ENCODE results near the gene IL1RL1.

Gene IL1RL1

DNA sequence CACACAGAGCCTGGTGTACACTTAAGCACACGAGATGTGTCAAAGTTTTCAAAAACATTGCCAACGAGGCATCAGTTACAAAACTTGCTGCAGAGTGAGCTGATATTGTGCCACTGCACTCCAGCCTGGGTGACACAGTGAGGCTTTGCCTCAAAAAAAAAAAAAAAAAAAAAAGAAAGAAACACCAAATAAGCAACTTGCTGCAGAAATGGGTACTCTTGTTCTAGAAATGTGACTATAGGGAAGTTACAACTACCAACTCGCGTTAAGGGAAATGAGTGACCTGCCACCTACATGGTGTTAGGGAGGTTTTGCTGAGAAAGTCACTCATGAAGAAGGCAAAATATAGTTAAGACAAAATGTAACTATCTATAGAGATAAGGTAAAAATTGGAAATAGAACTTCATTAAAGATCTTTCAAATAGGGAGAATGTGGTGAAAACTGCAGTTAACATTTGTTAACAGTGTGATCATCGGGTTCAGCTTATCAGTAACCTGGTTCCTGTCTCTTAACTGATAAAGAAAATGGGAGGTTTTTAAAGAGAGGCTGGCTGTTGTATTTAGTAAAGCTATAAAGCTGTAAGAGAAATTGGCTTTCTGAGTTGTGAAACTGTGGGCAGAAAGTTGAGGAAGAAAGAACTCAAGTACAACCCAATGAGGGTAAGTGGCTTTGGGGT lies at the start of gene IL1RL1:
IL1RL1 (plus strand) TSS at position 600 of the 677 bp plus-strand sequence. CDS start 26,702 bp downstream, outside the sequence.
- no peak for DNase-seq

DNA sequence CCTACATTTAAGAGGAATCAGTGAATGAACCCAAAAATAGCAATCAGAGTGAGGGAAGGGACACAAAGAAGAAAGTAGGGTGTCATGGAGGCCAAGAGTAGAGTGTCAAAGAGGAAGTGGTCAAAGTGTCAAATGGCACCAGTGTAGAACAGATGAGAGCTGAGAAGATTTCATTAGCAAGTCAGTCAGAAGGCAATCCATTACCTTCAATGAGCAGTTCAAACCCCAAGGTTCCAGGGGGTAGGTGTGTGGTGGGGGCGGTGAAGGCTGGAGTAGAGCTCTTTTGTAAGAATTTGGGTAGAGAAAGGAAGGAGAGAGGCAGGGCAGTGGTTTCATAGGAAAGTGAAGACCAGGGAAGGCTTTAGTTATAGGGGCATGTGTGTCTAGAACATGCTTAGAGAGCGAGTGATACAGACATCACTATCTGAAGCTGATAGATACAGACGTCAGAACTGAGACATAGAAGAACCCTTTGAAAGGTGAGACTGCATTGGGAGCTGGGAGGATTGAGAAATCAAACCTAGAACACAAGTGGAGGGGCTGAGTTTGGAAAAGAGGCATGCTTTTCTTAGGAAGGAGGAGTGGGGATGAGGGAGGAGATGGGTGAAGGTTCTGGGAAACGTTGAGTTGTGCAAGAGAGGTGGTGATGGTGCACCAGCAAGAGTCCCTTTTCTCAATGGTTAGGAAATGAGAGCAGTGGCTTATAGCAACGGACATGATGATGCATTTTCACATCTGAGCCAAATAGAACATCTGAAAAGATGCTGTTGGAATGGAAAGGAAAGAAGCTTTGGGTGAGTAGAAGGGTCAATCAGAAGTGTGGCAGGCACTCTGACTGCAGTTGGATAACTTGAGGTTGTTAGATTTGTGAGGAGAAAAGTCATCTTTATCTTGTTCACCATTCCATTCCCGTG lies 48.9 kb upstream of the IL1RL1 start:
- DNase-seq = no peak

GRCh38 chr2:102264952-102265351 lies 46.4 kb upstream of the IL1RL1 start:
- DNase-seq = no peak

DNA sequence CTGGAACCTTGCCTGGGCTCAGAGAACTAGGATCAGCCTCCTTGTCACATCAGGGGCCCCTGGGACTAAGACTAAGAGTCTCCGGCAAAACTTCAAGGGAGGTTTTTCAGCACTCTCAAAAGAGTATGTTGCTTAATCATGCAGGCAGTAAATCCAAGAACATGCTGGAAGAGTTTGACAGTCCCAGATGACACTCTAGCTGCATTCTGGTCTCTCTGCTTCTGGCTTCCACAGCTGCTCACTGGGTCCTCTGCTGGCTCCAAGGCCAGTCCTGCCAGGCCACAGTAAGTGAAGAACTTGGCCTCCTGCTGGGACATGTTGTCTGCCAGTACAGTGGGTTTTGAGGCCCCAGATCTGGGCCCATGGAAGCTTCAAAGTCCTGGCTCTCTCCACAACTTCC lies 45.2 kb upstream of the IL1RL1 start:
- DNase-seq = no peak

DNA sequence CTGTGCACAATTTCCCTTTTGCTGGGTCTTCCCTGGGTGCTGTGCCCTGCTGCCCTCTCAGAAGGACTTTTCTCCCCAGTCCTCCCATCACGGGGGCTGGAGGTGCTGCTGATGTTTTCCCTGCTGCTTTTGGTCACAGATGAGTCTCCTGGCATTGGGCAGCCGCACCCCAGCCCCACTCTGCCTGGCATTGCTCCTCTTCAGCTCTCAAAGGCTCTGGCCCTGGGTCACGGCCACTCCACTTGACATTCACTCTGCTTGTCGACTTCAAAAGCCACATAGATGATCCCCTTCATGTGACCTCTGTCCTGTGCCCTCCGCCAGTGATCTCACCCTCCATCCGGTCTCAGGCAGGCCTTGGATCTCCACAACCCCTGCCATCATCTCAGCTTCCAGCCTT lies 43.6 kb upstream of the IL1RL1 start:
- no peak for DNase-seq

DNA sequence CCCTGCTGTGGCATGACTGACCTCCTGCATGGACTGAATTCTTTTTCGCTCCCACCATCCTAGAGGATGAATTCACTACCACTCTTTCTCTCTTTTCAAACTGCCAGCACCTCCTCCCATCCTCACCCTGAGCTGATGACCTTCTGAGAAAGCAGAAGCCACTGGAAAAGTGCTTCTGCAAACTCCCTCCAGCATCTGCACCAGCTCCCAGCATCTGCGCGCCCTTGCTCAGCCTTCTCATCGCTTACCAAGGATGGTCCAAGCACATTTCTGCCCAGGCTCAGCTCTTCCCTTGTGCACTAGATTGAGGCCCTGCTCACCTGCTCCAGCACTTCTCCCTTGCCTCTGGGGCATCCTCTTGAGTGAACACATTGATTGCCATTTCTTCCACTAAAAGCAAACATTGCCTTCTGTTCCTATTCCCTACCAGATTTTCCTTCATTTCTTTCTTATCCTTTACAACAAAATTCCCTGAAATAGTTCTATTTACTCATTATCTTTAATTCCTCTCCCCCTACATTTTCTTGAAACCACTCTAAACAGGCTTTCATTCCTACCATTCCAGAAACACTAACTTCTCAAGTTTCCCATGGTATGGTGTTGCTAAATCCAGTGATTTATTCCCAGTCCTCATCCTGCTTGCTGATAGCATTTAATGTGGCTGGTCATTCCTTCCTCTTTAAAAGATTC lies 42.7 kb upstream of the IL1RL1 start:
- DNase-seq = no peak

DNA sequence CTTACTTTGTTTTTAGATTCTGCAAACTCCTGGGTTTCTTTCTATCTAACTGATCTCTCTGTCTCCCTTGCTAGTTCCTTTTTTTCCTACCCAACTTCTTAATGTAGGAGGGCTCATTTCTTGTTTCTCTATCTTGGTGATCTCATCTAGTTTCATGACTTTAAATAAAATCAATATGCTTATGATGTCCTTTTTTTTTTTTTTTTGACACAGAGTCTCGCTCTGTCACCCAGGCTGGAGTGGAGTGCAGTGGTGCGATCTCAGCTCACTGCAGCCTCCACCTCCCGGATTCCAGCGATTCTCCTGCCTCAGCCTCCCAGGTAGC lies 42.2 kb upstream of the IL1RL1 start:
- no peak for DNase-seq

- DNase-seq = no peak
These were observed 39.5 kb upstream of the IL1RL1 start for GRCh38 chr2:102271844-102272243.

GRCh38 chr2:102273619-102274211 lies 37.6 kb upstream of the IL1RL1 start:
- DNase-seq = no peak

DNA sequence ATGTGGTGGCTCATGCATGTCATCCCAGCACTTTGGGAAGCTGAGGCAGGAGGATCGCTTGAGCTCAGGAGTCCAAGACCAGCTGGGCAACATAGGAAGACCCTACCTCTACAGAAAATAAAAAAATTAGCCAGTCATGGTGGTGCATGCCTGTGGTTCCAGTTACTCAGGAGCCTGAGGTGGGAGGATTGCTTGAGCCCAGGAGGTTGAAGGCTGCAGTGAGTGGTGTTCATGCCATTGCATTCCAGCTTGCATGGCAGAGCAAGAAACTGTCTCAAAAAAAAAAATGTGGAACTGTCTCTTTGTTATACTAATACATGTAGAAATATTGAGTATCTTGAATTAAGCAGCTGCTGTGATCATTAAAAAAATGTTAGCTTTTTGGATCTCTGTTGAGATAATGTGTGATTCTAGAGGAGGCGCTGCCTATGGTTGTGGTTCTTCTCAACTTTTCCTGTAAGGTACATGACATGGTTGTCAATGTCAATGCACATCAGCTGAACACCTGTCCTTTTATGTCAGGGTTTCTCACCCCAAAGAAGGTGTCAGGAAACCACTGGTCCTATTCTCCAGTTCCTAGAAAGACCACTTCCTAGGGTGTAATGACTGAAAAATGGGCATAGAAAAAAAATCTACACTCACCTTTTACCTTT lies 34.7 kb upstream of the IL1RL1 start:
- DNase-seq = no peak

GRCh38 chr2:102277202-102277700 lies 34.1 kb upstream of the IL1RL1 start:
- no peak for DNase-seq

DNA sequence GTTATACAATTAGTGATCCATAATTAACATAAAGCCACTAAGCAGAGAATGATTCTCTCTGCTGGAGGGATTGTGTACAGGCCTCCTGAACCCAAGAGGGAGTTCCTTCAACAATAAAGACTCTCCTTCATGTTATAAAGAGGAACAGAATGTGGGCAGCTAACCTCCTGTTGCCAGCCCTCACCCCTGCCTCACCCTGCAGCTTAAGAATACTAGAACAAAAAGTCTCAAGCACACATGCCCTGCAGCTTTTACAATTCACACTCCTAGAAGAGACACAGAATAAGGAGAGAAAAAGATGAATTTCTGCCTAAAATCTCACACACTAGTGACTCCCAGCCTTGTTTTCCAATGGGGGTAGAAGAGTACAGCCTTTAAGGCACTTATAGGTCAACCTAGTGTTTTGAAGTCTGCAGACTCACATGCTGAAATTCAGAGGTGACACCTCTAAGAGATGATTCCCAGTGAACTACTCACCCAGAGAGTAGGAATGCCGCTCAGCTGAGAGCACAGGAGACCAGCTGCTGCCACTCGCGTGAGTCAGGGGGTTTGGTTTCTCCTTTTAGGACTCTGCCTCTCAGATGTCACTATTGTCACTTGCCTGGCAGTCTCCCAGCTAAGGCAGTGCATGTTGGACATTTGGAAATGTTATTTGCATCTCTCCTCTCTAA lies 32.5 kb upstream of the IL1RL1 start:
- DNase-seq = no peak

- DNase-seq = no peak
These were observed 32.0 kb upstream of the IL1RL1 start for GRCh38 chr2:102279391-102279735.

DNA sequence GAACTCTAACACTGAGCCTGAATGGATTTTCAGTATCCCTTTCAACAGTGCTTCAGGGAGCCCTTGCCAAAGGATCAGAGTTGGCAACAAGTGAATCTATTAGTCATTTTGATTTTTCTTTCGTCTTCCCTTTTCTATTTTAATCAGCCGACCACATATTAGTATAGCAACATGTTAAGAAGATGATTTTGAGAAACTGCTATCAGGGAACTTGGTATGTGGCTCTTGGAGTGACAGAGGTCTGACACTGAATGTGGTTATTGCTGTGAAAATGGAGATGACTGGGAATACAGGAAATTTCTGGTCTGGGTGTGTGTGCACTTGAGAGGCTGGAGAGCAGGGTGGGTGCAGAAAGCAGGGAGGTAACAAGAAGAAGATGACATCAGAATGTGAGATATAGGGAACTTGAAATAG lies 28.7 kb upstream of the IL1RL1 start:
- no peak for DNase-seq

DNA sequence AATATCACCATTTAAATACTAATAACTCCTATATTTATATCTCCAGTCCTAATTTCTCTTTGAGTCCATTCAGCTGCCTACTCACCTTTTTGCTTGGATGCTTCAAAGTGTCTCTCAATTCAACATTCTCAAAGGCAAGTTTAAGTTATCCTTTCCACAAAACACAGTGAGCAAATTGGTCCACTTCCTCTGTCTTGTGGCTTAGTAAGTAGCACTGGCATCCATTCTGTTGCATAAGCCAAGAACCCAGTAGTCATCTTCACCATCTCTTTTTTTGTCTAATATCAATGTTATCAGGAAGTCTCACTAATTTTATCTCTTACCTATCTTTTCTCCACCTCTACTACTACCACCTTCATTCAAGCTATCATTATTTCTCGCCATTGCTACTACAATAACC lies 27.4 kb upstream of the IL1RL1 start:
- DNase-seq = no peak

DNA sequence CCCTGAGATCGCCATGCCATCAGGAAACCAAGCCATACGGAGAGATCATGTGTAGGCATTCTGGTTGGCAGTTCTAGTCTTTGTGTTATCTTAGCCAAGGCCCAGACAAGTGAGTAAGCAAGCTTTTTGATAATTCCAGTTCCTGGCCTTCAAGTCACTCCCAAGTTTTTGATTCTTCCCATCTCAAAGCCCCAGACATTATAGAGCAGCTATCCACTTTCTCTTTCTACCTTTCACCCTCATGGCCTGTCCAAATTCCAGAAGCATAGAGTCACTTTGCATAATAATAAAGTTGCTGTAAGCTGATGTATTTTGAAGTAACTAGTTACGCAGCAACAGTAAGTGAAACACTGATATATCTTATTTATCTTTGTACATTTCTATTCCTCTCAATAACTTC lies 26.8 kb upstream of the IL1RL1 start:
- no peak for DNase-seq

DNA sequence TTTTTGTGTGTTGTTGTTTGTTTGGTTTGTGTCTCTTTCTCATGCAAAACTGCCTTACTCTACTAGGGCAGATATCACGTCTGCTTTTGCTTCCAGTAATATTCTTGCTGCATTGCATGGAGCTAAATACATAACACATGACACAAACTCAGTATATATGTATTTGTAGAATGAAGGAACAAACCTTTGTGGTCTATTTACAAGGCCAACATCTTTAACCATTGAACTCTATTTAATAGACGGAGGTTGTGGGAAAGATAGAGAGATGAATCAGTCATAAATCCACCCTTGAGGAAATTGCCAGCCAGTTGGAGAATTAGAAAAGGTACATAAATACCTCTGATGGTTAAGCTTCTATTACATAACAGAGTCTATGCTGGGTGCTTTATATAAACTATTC lies 26.0 kb upstream of the IL1RL1 start:
- no peak for DNase-seq

DNA sequence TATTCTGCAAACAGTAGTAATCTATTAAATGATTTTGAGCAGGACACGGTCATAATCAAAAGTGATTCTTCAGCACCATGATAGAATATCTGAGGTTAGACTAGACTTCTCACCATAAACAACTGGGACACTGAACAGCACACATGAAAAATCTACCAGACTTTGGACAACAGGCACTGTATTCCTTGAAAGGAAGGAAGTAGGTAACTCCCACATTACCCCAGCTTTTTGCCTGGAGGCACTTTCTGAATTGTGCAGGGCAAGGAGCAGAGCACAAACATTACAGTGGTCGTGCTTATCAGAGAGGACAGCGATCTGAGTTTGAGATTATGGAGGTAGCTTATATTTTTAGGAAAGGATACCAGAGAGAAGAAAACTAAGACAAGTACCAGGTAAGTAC lies 25.3 kb upstream of the IL1RL1 start:
- no peak for DNase-seq

DNA sequence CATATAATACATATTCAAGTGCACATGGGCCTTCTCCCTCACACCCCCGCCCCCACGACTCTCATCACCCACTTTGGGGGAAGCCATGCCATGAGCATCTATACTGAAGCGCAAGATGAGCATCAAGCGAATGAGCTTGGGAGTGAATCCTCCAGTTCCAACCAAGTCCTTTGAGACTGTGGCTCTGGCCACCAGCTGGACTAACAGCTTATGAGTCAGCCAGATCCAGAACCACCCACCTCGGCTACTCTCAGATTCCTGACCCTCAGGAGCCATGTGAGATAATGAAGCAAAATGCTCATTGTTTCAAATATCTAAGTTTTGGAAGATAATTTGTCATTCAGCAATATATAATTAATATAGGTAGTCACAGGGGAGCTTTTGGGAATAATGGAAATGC lies 22.2 kb upstream of the IL1RL1 start:
- DNase-seq = no peak

DNA sequence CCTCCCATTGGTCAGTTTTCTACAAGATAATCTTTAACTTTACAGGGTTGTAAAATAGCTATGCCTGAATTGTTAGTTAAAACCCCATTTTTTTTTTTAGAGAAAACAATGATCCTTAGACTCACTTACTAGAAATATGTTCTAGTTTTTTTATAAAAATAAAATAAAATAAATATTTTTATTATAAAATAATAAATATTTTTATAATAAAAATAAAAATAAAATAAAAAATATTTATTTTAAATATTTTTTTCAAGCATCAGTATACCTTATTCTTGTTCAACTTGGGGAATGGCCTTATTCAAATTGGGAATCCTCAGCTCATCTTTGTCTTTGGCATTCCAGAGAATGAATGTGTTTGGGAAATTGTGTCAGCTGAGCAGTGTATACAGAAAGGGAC lies 20.8 kb upstream of the IL1RL1 start:
- no peak for DNase-seq

DNA sequence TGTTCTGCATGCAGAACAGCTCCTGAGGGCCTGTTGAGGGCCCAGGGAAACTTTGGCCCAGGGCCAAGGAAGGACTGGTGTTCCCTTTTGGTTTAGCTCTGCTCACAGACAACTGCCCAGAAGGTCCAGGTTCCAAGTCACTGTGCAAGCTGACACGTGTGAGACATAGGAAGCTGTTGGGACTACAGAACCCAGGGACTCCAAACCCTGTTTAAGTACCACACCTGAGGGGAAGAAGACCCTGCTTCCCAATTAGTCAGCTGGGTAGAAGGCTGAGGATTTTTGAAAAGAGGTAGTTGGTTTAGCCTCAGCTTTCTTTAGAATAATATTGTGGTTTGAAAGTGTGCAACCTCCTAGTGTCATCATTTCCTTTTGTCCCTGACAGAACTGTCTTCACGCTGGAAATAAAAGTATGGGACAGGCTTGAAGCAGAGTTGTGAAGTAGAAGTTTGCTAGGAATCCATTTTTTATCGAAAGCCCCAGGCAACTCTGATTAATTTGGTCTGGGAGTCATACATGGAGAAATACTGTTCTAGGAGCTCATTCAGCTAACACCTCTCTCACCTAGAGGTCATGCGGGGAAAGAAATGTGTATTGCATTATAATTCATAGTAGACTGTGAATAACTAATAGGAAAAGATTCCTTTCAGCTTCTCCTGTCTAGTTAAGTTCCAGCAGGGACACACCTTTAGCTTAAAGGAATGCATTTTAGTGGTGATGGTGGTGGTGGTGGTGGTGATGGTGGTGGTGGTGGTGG lies 19.9 kb upstream of the IL1RL1 start:
- no peak for DNase-seq

Data from activated CD4-positive, alpha-beta T cell treated with anti-CD3 and anti-CD28 coated beads for 4 hours (primary cell).